ENCODE data around the gene C5orf22. TPM values are rescaled to one million over a fixed set of nuclear protein-coding genes. Genes with fewer than 3 reads are reported as not detected.
"Not testable (repeated sequence)": the region's sequence is repeated elsewhere in the genome, so short reads cannot be mapped to it uniquely, and the experiment has no call there.

C5orf22 gene
- total and polyA plus RNA-seq, 2 donors (not counting 1 experiment from before 2014, with no cell fraction given) = 7.5 to 28.9 TPM

GRCh38 chr5:31596354-31596753 lies 64.3 kb downstream of the C5orf22 start:
- H3K27ac ChIP-seq (ENCODE audit: low read length in 2 of 2) = no peak overlapping the region
- intact Hi-C loops (cut with micrococcal nuclease) = no loop called here
- Mint-ChIP-seq H3K4me3 (no peak overlapping the region), H3K27me3 (peaks cover 24% of the 10 kb centered on the region), H3K27ac (no peak overlapping the region), H3K4me1 (peaks cover 5% of the 10 kb centered on the region), H3K9me3 (ENCODE audit: insufficient read depth) (no peaks in the 10 kb centered on the region)
- H3K27me3 ChIP-seq (replicated peaks in 1 of 4; ENCODE audit: control extremely low read depth in 1 of 4, control insufficient read depth in 3 of 4, insufficient read depth in 4 of 4, low read length in 3 of 4) = peaks cover 0 to 2% (median 0%) of the 10 kb centered on the region in 4 experiments
- H3K79me2 ChIP-seq (ENCODE audit: control insufficient read depth, insufficient read depth, low read length) = no peaks in the 10 kb centered on the region
- WGBS (ENCODE audit: insufficient coverage) = no CpG with 5 or more reads among the region's 1 CpG
- H2AFZ ChIP-seq (ENCODE audit: insufficient read depth, low read depth, low read length, poor library complexity, severe bottlenecking) = no peak overlapping the region
- no peaks in the 10 kb centered on the region for H4K20me1 ChIP-seq (ENCODE audit: control insufficient read depth, insufficient read depth, low read length, poor library complexity, severe bottlenecking)
- no peak for ATAC-seq (ENCODE audit: low read depth)
- no peak for DNase-seq
- H3K9ac ChIP-seq (ENCODE audit: low read length) = no peak overlapping the region
- H3K9me3 ChIP-seq (ENCODE audit: control extremely low read depth in 1 of 3, control insufficient read depth in 2 of 3, insufficient read depth in 1 of 3, low read length in 2 of 3) = no peaks in the 10 kb centered on the region
- TF ChIP-seq CTCF (IDR thresholded peaks at IDR 0.05) (no peak), EZH2 (IDR thresholded peaks at IDR 0.05; ENCODE audit: borderline replicate concordance, insufficient read depth, low read depth, low read length, poor library complexity, severe bottlenecking) (no peak)
- ChIA-PET POLR2A (no interaction called here), CTCF (no interaction called here)
- H3K36me3 ChIP-seq (replicated peaks in 1 of 2; ENCODE audit: control extremely low read depth in 1 of 2, control insufficient read depth in 1 of 2, extremely low read depth in 1 of 2, insufficient read depth in 2 of 2, low read length in 1 of 2) = no peaks in the 10 kb centered on the region
- H3K4me2 ChIP-seq (replicated peaks; ENCODE audit: low read depth, low read length, poor library complexity, severe bottlenecking) = no peak overlapping the region
- H3K4me3 ChIP-seq (ENCODE audit: control extremely low read depth in 1 of 5, extremely low read depth in 1 of 5, insufficient read depth in 1 of 5, low read depth in 2 of 5, low read length in 4 of 5) = no peak overlapping the region
- H3K4me1 ChIP-seq (ENCODE audit: control insufficient read depth in 2 of 2, insufficient read depth in 2 of 2, low read length in 2 of 2) = peaks cover 0 to 3% of the 10 kb centered on the region in 2 donors

DNA sequence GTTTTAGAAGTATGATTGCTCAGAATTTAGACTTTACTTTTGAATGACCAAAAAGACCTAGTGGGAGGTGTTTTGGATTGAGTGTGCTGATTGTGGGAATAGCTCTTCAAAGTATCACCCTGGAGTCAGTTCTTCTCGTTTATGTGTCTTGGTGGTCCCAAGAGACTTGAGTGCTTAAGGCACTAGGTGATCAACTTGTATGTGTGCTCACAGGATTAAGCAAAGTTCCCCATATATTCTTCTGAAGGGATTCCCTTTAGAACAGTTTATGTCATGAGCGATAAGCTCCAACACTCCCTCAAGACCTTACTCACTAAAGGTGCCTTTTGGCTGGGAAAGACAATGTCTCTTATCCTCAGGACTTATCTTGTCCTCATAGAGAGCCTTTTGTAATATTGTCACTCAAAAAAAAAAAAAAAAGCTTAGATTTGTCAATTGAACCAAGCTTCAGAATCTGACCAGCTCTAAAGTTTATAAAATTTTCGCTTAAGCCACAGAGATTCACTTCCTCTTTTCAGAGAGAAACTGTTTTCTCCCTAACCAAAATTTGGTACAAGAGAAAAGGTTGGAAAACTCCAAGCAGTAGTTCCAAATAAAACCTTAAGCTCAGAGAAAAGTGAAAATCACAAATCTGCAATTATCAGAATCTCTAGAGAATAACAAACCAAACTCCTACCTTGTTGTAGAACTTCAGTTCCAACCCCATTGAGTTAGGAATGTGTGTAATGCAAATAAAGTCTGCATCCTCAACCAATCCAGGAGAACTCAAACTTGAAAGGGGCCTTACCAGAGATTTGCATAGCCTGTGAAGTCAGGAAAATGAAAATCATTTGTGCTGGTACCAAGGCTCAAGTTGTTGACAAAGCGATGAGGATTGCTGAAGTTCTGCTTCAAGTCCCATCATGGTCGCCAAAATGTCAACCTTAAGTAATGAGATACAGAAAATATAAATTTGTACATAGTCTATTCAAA lies 66.8 kb downstream of the C5orf22 start:
- no peak for ATAC-seq (ENCODE audit: low read depth)
- TF ChIP-seq CTCF (IDR thresholded peaks at IDR 0.05) (no peak), EZH2 (IDR thresholded peaks at IDR 0.05; ENCODE audit: borderline replicate concordance, insufficient read depth, low read depth, low read length, poor library complexity, severe bottlenecking) (no peak)
- H3K4me3 ChIP-seq (ENCODE audit: control extremely low read depth in 1 of 5, extremely low read depth in 1 of 5, insufficient read depth in 1 of 5, low read depth in 2 of 5, low read length in 4 of 5) = no peak overlapping the region
- Mint-ChIP-seq H3K9me3 (ENCODE audit: insufficient read depth) (no peaks in the 10 kb centered on the region), H3K4me1 (peaks cover 5% of the 10 kb centered on the region), H3K27me3 (peaks cover 20% of the 10 kb centered on the region), H3K4me3 (no peak overlapping the region), H3K27ac (no peak overlapping the region)
- no peaks in the 10 kb centered on the region for H3K79me2 ChIP-seq (ENCODE audit: control insufficient read depth, insufficient read depth, low read length)
- no peak overlapping the region for H3K27ac ChIP-seq (ENCODE audit: low read length in 2 of 2)
- ChIA-PET POLR2A (no interaction called here), CTCF (interaction anchor here (1.0 kb wide), 1 partner anchor 18 kb away, joined by 3 read pairs; no protein-coding TSS in a partner anchor)
- H2AFZ ChIP-seq (ENCODE audit: insufficient read depth, low read depth, low read length, poor library complexity, severe bottlenecking) = no peak overlapping the region
- peak; percentile 3 for DNase-seq
- peaks cover 0 to 2% (median 0%) of the 10 kb centered on the region in 4 experiments for H3K27me3 ChIP-seq (replicated peaks in 1 of 4; ENCODE audit: control extremely low read depth in 1 of 4, control insufficient read depth in 3 of 4, insufficient read depth in 4 of 4, low read length in 3 of 4)
- no peaks in the 10 kb centered on the region for H3K36me3 ChIP-seq (replicated peaks in 1 of 2; ENCODE audit: control extremely low read depth in 1 of 2, control insufficient read depth in 1 of 2, extremely low read depth in 1 of 2, insufficient read depth in 2 of 2, low read length in 1 of 2)
- H3K9me3 ChIP-seq (ENCODE audit: control extremely low read depth in 1 of 3, control insufficient read depth in 2 of 3, insufficient read depth in 1 of 3, low read length in 2 of 3) = no peaks in the 10 kb centered on the region
- intact Hi-C loops (cut with micrococcal nuclease) = no loop called here
- H3K4me1 ChIP-seq (ENCODE audit: control insufficient read depth in 2 of 2, insufficient read depth in 2 of 2, low read length in 2 of 2) = peaks cover 0 to 3% of the 10 kb centered on the region in 2 donors
- no peak overlapping the region for H3K4me2 ChIP-seq (replicated peaks; ENCODE audit: low read depth, low read length, poor library complexity, severe bottlenecking)
- 72% methylated on average over 3 of the region's 5 CpGs for WGBS (ENCODE audit: insufficient coverage)
- no peak overlapping the region for H3K9ac ChIP-seq (ENCODE audit: low read length)
- no peaks in the 10 kb centered on the region for H4K20me1 ChIP-seq (ENCODE audit: control insufficient read depth, insufficient read depth, low read length, poor library complexity, severe bottlenecking)

- H3K4me1 Mint-ChIP-seq; intact Hi-C loops (cut with micrococcal nuclease); POLR2A ChIA-PET; H3K27me3 Mint-ChIP-seq; ATAC-seq (ENCODE audit: low read depth); H3K4me2 ChIP-seq (replicated peaks; ENCODE audit: low read depth, low read length, poor library complexity, severe bottlenecking); H3K9ac ChIP-seq (ENCODE audit: low read length); H3K9me3 Mint-ChIP-seq (ENCODE audit: insufficient read depth); H3K27ac Mint-ChIP-seq; DNase-seq; CTCF ChIA-PET; H3K27ac ChIP-seq (ENCODE audit: low read length in 2 of 2); H3K9me3 ChIP-seq (ENCODE audit: control extremely low read depth in 1 of 3, control insufficient read depth in 2 of 3, insufficient read depth in 1 of 3, low read length in 2 of 3); H2AFZ ChIP-seq (ENCODE audit: insufficient read depth, low read depth, low read length, poor library complexity, severe bottlenecking); H3K36me3 ChIP-seq (replicated peaks in 1 of 2; ENCODE audit: control extremely low read depth in 1 of 2, control insufficient read depth in 1 of 2, extremely low read depth in 1 of 2, insufficient read depth in 2 of 2, low read length in 1 of 2); H3K4me1 ChIP-seq (ENCODE audit: control insufficient read depth in 2 of 2, insufficient read depth in 2 of 2, low read length in 2 of 2); H3K79me2 ChIP-seq (ENCODE audit: control insufficient read depth, insufficient read depth, low read length); H3K4me3 ChIP-seq (ENCODE audit: control extremely low read depth in 1 of 5, extremely low read depth in 1 of 5, insufficient read depth in 1 of 5, low read depth in 2 of 5, low read length in 4 of 5); H3K27me3 ChIP-seq (replicated peaks in 1 of 4; ENCODE audit: control extremely low read depth in 1 of 4, control insufficient read depth in 3 of 4, insufficient read depth in 4 of 4, low read length in 3 of 4); H4K20me1 ChIP-seq (ENCODE audit: control insufficient read depth, insufficient read depth, low read length, poor library complexity, severe bottlenecking); H3K4me3 Mint-ChIP-seq: not testable (repeated sequence)
- WGBS (ENCODE audit: insufficient coverage) = 100% methylated on average over 3 of the region's 4 CpGs
Observed at GRCh38 chr5:31602305-31602704, 70.2 kb downstream of the C5orf22 start.
